Mesothelial cell of epicardium (in vitro differentiated cells): Measurements from ENCODE around the gene MBLAC2. TPM values are rescaled to one million over a fixed set of nuclear protein-coding genes. Genes with fewer than 3 reads are reported as not detected.

ENCODE experiments used
- DNase-seq, 2 experiments: peaks; one replicate each; pipeline ENCODE4 v3.0.0; 2021; ENCODE audit warnings: low spot score in 2 of 2; ENCODE audit not compliant: unreplicated experiment in 2 of 2
- H3K27ac Mint-ChIP-seq: 2 replicates; pipeline ENCODE4 v1.8.0; 2021; ENCODE audit warnings: mixed read lengths
- H3K27me3 Mint-ChIP-seq: 2 replicates; pipeline ENCODE4 v1.8.0; 2021; ENCODE audit warnings: low read depth, mixed read lengths
- H3K36me3 Mint-ChIP-seq: 2 replicates; pipeline ENCODE4 v1.8.0; 2021; ENCODE audit warnings: mixed read lengths
- H3K4me1 Mint-ChIP-seq: 2 replicates; pipeline ENCODE4 v1.8.0; 2021; ENCODE audit warnings: mixed read lengths
- H3K4me3 Mint-ChIP-seq: 2 replicates; pipeline ENCODE4 v1.8.0; 2021; ENCODE audit warnings: mild to moderate bottlenecking, moderate library complexity, mixed read lengths
- H3K9me3 Mint-ChIP-seq: 2 replicates; pipeline ENCODE4 v1.8.0; 2021; ENCODE audit warnings: mixed read lengths
- total RNA-seq: library from RNA; stranded (reverse); gene quantifications from 3 replicates; pipeline ENCODE4 v1.2.1, GENCODE V29; 2021
- TF ChIP-seq, protein P1 (sequence below): fragments of 200-600 bp; sonication (generic); IDR thresholded peaks from one replicate; pipeline ENCODE4 v1.5.0; 2021; ENCODE audit warnings: antibody characterized with exemption; ENCODE audit not compliant: unreplicated experiment

Gene MBLAC2
- total RNA-seq, 1 donor from 2014 or later, result 5.0 TPM

DNA sequence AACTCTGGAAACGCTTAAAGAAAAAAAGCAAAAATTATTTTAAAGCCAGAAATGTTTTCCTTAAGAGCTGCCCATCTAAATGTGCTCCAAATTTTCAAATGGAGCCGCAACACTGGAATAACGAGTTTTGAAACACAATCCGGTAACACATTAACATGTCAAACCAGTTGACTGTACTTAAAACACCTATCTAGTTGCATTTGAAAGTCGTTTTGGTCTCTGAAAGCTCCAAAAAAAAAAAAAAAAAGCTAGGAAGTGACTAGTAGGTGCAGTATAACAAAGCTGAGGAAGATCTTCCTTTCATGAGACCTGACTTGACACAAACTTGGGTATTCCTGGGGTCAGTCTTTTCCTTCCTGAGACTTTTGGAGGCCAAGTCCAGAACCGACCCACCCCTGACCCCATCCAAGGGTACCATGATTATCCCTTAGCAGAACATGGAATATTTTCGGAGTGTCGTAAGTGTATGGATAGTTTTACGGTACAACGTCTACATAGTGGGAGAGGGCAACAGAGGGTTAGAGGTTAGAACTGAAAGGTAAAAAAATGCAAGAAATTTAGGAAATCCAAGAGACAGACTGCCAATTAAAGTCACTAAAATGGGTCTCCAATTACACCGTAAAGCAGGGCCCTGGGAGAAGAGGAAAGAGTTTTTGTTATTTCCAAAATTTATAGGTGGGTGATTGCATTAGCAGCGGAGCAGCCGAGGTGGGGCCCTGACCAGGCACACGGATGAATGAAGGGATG is 65.8 kb downstream of the MBLAC2 start:
- no peaks in the 10 kb centered on the region for H3K27me3 Mint-ChIP-seq
- H3K27ac Mint-ChIP-seq, result no peak overlapping the region
- peaks cover 18% of the 10 kb centered on the region for H3K4me1 Mint-ChIP-seq
- peaks cover 7% of the 10 kb centered on the region for H3K36me3 Mint-ChIP-seq
- H3K4me3 Mint-ChIP-seq, result no peak overlapping the region
- H3K9me3 Mint-ChIP-seq, result no peaks in the 10 kb centered on the region
- TF ChIP-seq, protein P1, sequence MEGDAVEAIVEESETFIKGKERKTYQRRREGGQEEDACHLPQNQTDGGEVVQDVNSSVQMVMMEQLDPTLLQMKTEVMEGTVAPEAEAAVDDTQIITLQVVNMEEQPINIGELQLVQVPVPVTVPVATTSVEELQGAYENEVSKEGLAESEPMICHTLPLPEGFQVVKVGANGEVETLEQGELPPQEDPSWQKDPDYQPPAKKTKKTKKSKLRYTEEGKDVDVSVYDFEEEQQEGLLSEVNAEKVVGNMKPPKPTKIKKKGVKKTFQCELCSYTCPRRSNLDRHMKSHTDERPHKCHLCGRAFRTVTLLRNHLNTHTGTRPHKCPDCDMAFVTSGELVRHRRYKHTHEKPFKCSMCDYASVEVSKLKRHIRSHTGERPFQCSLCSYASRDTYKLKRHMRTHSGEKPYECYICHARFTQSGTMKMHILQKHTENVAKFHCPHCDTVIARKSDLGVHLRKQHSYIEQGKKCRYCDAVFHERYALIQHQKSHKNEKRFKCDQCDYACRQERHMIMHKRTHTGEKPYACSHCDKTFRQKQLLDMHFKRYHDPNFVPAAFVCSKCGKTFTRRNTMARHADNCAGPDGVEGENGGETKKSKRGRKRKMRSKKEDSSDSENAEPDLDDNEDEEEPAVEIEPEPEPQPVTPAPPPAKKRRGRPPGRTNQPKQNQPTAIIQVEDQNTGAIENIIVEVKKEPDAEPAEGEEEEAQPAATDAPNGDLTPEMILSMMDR, result no peak
- DNase-seq, result no peak

Other genes with a start within 250 kb of the MBLAC2 start
- gene CETN3, start 65.0 kb downstream of the MBLAC2 start, total RNA-seq, result 32.9 to 35.5 TPM (median 34.2 TPM) in 3 replicates
- gene POLR3G, start 93 bp upstream of the MBLAC2 start, total RNA-seq, result 1.6 to 2.1 TPM (median 1.7 TPM) in 3 replicates
- 14.5 to 16.8 TPM (median 14.8 TPM) in 3 replicates for gene LYSMD3, start 54.8 kb upstream of the MBLAC2 start, total RNA-seq
- 22.2 to 25.4 TPM (median 24.6 TPM) in 3 replicates for gene ADGRV1, start 84.0 kb upstream of the MBLAC2 start, total RNA-seq